AG10803 (cell line): ENCODE measurements around the gene CTNS.
A peak's percentile ranks its signal among the peaks of the same experiment; 100 is the strongest.

ENCODE experiments used
- DNase-seq: peaks from one replicate; pipeline ENCODE4 v3.0.0; 2010; ENCODE audit warnings: low read depth
- H3K4me3 ChIP-seq: 2 replicates; pipeline ENCODE4 v1.5.1; 2011; ENCODE audit warnings: mild to moderate bottlenecking, low read length, control low read depth
- TF ChIP-seq, protein P1 (sequence below): conservative IDR thresholded peaks from 2 replicates; pipeline ENCODE4 v1.5.1; 2011; ENCODE audit warnings: mild to moderate bottlenecking, low read length, control low read depth, inconsistent platforms

The CTNS gene

DNA sequence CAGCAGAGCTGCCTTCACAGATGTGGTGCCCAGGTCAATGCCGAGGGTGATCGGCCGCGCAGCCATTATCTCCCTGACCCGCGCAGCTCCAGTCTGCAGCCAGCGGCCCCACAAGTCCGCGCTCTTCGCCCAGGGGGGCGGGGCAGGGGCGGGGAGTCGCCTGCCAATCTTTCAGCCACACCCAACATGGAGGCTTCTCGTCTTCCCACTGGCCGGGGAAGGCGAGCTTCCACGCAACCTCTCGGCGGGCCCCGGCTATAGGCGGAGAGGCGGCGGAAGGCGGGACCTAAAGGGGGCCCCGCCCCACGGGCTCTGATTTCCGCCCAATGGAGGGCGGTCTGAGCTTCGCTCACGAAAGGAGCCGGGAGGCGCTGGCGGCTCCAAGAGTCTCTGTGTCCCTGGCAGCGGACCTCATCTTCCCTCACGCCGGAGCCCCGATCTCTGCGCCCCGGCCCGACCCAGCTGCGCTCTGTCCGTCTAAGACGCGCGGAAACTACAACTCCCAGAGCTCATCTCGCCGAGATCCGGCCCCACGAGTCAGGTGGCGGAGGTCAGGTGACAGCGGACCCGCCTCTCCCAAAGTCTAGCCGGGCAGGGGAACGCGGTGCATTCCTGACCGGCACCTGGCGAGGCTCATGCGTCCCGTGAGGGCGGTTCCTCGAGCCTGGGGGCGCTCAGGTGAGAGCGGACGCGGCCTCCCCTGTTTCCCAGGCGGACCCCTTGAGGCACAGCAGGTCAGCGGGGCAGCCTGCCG is at the start of gene CTNS, which contains the start of gene SHPK:
Gene CTNS, plus strand, starts transcription at position 607 of the 754 bp plus-strand sequence. CDS start 3,447 bp downstream, outside the sequence.
Gene SHPK, minus strand, starts transcription at position 97 of the 754 bp plus-strand sequence. Its CDS starts 31 bp downstream, at position 66.
- TF ChIP-seq, protein P1, sequence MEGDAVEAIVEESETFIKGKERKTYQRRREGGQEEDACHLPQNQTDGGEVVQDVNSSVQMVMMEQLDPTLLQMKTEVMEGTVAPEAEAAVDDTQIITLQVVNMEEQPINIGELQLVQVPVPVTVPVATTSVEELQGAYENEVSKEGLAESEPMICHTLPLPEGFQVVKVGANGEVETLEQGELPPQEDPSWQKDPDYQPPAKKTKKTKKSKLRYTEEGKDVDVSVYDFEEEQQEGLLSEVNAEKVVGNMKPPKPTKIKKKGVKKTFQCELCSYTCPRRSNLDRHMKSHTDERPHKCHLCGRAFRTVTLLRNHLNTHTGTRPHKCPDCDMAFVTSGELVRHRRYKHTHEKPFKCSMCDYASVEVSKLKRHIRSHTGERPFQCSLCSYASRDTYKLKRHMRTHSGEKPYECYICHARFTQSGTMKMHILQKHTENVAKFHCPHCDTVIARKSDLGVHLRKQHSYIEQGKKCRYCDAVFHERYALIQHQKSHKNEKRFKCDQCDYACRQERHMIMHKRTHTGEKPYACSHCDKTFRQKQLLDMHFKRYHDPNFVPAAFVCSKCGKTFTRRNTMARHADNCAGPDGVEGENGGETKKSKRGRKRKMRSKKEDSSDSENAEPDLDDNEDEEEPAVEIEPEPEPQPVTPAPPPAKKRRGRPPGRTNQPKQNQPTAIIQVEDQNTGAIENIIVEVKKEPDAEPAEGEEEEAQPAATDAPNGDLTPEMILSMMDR, result no peak
- peak; percentile 96 for DNase-seq
- peak within 1 kb of the TSS; percentile 86 for H3K4me3 ChIP-seq

DNA sequence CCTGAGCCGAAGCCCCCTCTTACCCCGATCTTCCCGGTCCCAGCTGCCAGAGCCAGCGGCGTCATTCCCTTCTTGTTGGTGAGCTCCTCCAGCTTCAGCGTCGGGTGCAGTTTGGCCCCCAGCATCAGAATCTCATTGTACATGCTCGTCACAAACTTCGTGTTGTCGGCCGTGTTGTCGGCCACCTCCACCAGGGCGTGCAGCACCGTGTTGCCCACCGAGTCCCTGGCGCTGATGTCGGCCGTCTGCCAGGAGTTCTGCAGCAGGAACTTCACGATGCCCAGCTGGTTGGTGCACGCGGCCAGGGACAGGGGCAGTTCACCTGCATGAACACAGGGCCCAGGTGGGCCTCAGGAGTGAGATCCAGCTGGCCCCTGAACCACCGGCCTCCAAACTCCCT is 46.8 kb upstream of the CTNS start:
- no peak overlapping the region for H3K4me3 ChIP-seq
- no peak for DNase-seq
- TF ChIP-seq, protein P1, result no peak

DNA sequence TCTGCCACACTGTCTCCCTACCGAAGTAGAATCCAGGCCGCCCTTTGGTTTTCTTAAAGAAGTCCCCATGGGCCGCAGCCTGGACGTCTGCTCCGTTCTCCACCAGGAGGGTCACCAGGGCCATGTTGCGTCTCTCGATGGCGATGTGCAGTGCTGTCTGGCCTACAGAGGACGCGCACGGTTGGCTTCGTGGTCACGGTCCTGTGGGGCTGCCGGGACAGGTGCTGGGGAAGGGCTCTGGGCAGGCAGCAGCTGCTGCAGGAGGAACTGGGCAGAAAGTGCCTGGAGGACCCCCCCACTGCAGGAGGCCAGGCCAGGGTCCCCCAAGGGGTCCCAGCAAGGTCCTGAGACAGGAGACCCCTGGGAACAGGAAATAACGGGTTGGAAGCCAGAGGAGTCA is 46.3 kb upstream of the CTNS start:
- no peak overlapping the region for H3K4me3 ChIP-seq
- DNase-seq, result no peak
- TF ChIP-seq, protein P1, result no peak

DNA sequence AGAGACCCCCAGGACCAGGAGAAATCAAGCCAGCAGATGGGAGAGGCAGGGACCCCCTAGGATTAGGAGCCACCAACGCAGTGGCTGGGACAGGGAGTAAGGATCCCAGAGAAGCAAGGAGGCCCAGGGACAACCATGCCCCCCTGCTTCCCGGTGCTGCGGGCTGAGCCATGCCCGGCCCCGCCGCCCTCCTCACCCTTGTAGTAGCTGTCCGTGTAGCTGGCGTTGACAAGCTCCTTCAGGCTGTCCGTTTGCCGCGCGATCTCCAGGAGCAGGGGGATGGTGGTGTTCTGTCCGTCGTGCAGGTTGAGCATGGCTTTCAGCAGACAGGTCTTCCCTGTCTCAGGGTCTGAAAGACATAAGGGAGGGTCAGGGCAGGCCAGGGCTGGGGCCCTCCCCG is 45.8 kb upstream of the CTNS start:
- TF ChIP-seq, protein P1, result no peak
- no peak for DNase-seq
- H3K4me3 ChIP-seq, result no peak overlapping the region

DNA sequence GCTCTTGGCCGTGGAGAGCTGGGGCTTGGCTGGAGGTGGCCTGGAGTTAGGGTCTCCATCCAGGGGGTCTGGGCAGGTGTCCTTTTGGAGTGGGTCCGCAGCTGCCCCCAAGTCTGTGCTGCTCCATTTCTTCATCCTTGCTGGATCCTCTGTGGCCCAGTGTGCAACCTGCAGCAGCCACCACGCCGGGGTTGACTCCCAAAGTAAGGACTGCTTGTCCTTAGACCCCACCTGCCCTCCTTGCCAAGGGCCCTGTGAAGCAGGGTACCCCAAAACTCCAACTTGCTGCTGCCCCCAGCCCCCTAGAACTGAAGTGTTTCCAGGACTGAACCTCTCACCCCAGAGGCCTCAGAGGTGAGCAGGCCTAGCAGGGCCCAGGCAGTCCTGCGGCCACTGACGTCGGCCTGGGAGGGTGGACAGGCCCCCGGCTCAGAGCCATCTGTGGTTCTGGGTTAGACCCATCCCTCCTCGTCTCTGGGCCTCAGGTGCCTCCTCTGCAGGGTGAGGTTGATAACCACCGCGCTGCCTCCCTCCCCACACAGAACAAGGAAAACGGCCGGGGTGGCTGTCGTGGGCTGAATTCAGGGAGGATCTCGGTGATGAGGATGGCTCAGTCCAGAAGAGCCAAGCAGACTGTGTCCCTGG is 44.2 kb upstream of the CTNS start:
- no peak for DNase-seq
- no peak overlapping the region for H3K4me3 ChIP-seq
- TF ChIP-seq, protein P1, result no peak

DNA sequence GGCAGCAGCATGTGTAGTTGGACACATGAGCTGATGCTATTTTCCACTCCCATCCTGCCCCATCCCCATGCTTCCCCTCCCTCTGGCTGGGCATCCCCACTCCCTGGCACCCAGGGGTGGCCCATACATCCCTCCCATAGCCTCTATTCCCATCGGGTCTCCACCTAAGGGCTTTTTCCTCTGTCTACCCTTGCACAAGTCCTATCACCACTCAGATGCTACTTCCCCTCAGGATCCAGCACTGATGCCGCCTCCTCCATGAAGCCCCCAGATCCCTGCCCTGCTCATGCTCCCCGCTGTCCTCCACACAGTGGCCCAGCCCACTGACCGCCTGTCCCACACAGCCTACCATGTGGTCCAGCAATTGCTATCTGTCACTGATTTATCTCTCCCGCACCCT is 43.2 kb upstream of the CTNS start:
- no peak overlapping the region for H3K4me3 ChIP-seq
- TF ChIP-seq, protein P1, result no peak
- DNase-seq, result no peak
